DLD1 (cell line): ENCODE results near the gene NKAIN2.

Experiments used
- in situ Hi-C: cut with HindIII; loops from 2 replicates; pipeline ENCODE4 v1.10.0; 2017; ENCODE audit warnings: low sequenced_read_pairs

The NKAIN2 gene

GRCh38 chr6:124478906-124479305, 675.2 kb downstream of the NKAIN2 start:
- in situ Hi-C loops, result no loop called here

- in situ Hi-C loops, result no loop called here
Observed at GRCh38 chr6:124479991-124480430, 676.3 kb downstream of the NKAIN2 start.

- in situ Hi-C loops, result no loop called here
Observed at GRCh38 chr6:124482071-124482491, 678.4 kb downstream of the NKAIN2 start.

- in situ Hi-C loops, result no loop called here
Observed at GRCh38 chr6:124487623-124488431, 684.2 kb downstream of the NKAIN2 start.

DNA sequence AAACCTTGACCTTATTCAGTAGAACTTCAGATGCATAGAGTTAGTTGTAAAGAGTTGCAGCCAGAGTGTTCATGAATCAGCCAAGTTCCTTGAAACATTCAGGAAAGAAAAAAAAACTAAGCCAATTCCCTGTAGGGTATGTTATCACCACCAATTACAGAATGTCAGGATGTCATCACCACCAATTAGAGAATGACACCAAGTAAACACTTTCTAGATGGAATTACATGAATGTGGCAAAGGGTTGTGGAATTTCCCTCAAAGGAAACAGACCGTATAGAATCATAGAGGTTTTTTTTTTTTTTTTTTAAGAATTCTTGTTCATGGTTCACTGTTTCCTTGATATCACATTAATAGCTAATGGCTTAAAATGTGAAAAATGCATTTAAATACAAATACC, 686.5 kb downstream of the NKAIN2 start:
- in situ Hi-C loops, result no loop called here

DNA sequence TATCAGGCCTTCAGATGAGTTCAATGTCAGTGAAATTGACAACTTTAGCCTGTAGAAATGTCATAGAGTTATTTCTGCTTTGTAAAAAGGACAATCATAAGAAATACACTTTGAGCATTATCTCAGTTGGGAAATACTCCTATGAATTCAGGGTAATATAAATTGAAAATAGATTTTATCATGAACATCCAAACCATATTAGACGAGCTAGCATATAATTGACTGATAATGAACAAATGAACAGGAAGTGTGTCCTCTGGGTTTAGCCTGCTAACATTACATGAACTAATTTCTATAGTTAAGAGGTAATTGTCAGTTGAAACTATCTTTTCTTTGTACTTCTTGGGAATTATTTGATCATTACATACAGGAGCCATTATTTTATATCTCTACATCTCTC, 689.6 kb downstream of the NKAIN2 start:
- in situ Hi-C loops, result no loop called here

DNA sequence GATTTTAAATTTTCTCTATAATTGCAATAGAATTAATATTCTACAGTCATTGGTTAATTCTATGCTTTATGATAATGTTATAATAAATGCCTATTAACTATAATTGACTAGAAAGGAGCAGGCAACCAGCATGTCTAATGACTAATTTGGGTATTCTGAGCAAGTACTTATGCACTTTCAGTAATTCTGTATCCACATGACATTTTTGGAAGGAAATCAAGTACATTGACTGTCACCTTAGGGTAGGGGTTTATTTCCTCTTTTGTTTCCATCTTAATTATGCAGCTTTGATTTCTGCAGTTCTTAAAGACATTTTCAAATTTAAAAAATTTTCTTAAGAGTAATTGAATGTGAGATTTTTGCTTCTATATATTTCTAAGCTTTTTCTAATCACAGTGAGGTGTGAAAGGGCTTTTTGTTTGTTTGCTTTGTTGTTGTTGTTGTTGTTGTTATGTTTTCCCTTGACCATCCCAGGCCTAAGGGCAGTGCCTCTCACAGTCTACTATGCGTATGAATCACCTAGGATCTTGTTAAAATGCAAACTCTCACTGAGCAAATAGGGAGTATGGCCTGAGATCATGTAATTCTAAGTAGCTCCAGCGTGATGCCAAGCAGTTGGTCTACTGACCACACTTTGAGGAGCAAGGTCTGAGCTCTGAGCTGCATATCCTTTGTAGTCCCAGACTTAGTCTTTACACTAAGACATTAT, 691.4 kb downstream of the NKAIN2 start:
- in situ Hi-C loops, result no loop called here

- in situ Hi-C loops, result no loop called here
Observed at GRCh38 chr6:124495665-124496190, 692.1 kb downstream of the NKAIN2 start.

GRCh38 chr6:124496334-124496733, 692.7 kb downstream of the NKAIN2 start:
- in situ Hi-C loops, result no loop called here

- in situ Hi-C loops, result no loop called here
Observed at GRCh38 chr6:124512431-124512830, 708.8 kb downstream of the NKAIN2 start.

DNA sequence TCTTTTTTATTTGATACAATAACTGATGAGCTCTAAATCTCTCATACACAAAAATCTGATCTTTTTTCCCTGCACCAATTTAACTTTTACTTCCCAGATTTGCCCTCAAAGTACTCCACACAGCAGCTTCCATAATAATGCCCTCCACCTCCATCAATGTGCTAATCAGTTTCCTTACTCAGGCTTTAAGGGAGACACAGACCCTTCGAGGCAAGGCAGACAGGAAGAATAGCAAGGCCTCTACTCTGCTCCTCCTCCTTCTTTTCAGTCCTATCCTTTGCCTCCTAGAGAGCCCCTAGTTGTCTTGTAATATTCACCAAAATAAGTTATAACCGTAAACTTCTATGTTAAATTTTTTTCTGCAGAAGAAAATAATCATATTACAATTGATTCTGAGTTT, 713.7 kb downstream of the NKAIN2 start:
- in situ Hi-C loops, result no loop called here

DNA sequence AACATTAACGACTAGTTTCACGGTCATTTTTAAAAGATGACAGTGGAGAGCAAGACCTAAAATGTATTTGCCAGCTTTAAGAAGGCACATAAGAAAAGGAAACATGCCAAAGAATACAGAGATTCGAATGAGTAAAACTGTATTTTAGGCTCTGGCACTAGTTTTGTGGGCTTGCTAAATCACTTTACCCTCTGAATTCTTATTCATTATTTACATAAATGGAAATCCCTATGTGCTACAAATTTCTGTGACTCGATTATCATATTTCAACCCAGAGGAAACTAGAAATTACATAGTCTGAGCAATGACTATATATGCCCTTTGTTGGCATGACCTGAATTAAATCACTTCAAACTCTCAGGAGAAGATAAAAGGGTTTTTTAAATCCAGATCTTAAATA, 716.8 kb downstream of the NKAIN2 start:
- in situ Hi-C loops, result no loop called here

DNA sequence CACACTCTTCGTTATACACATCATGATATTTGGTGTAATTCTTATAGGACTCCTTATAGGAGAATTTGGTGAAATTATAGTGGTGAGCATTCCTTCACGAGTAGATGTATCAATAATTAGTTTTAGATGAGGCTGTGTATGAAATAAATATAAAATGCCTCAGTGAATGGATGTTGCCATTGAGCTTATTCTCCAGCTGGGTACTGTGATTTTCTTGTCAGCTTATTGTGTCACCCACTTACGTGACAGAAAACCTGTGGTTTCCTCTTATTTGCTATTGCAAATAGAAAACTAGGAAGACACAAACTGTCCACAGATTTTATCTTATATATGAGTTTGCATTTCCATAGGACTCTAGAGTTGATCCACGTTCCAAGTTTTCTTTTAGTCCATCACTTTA, 718.7 kb downstream of the NKAIN2 start:
- in situ Hi-C loops, result no loop called here

- in situ Hi-C loops, result no loop called here
Observed at GRCh38 chr6:124524491-124525200, 721.0 kb downstream of the NKAIN2 start.

- in situ Hi-C loops, result no loop called here
Observed at GRCh38 chr6:124530926-124531325, 727.3 kb downstream of the NKAIN2 start.

- in situ Hi-C loops, result no loop called here
Observed at GRCh38 chr6:124535299-124535698, 731.6 kb downstream of the NKAIN2 start.

GRCh38 chr6:124535746-124536145, 732.1 kb downstream of the NKAIN2 start:
- in situ Hi-C loops, result no loop called here

GRCh38 chr6:124536157-124536841, 732.6 kb downstream of the NKAIN2 start:
- in situ Hi-C loops, result no loop called here

DNA sequence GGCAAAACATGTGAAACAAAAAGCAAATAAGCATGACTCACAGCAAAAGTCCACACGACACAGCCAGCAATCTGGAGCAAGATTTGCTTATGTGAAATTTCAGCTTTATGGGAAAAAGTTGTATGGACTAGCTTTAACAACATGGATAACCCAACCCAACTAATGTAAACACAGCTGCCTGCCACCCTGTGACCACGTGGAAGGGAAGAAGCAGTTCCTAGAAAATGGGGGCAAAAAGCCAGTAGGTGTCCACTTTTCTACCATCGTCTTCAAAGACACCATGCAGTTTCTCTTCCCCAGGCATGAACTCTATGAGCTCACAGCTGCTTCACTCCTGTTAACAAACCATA, 733.2 kb downstream of the NKAIN2 start:
- in situ Hi-C loops, result no loop called here

GRCh38 chr6:124539096-124539495, 735.4 kb downstream of the NKAIN2 start:
- in situ Hi-C loops, result no loop called here

GRCh38 chr6:124541573-124541972, 737.9 kb downstream of the NKAIN2 start:
- in situ Hi-C loops, result no loop called here
